HL-60 (cell line): ENCODE results near the gene ZSWIM6.

Experiments
- CTCF ChIP-seq: IDR thresholded peaks from one replicate; pipeline ENCODE4 v1.5.1; 2011; ENCODE audit warnings: low read length, control low read depth, inconsistent platforms; ENCODE audit not compliant: insufficient read depth
- REST ChIP-seq: IDR thresholded peaks from 2 replicates; pipeline ENCODE4 v1.6.1; 2012; ENCODE audit warnings: low read depth; ENCODE audit not compliant: insufficient replicate concordance

DNA sequence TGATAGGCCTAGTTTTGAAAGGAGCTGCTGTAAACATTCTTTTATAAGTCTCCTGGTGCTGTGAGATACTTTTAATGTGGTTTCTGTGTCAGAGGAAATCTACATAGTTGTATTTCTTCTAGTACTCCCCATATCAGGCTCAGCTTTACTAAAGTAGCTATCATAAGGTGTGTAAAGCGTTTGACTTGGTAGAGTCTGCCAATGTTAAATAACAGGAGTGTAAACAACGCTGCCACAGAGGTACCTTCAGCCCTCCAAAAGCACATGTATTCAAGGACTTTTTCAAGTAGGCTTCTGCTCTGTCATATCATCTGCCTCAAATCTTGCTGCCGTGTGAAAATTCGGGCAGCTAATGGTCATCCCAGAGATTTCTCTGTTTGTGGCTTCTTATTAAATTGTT, 142.7 kb downstream of the ZSWIM6 start:
- no peak for TF ChIP-seq CTCF
- TF ChIP-seq REST: no peak
